Raji (cell line): ENCODE measurements around the gene MEDAG.

Experiments
- POLR2A ChIP-seq: IDR thresholded peaks from 2 replicates; pipeline ENCODE4 v1.6.1; 2011; ENCODE audit warnings: low read depth, low read length, control low read depth; ENCODE audit not compliant: insufficient read depth

Gene MEDAG

DNA sequence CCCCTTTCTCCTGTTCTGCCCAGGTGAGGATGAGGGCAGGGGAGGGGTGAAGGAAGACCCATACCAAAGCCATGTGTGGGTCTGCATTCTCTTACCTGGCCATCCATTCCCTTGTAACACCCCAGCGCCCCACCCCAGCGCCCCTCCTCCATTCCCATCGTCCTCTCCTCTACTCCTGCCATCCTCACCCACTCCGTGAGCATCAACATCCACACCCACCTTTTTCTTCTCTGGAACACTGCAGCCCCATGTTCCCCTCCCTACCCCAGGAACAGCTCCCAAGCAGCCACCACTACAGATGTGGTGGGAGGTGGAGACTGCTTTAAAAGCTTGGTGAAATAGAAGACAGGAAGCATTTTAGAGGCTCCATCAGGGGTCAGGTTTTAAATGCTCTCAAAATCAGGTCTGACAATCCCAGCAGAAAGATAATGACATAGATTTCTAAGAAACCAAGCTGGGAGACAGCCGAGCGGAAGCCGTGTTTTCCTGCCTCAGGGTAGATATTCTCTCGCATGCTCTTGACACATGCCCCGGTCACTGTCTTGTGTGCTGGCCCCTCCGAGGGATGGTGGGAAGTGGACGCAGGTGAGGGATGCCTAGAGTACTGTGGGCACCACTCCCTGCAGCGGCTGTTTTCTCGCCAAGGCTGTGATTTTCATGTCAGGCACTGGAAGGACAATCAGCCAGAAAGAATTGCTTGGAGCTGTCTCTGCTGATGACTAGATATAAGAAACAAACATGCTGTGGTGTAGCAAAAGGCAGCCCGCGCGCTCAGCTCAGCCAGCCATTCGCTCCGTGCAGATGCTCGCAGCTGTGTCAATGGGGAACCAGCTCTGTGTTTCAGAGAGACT, 9.8 kb downstream of the MEDAG start:
- TF ChIP-seq POLR2A = no peak

DNA sequence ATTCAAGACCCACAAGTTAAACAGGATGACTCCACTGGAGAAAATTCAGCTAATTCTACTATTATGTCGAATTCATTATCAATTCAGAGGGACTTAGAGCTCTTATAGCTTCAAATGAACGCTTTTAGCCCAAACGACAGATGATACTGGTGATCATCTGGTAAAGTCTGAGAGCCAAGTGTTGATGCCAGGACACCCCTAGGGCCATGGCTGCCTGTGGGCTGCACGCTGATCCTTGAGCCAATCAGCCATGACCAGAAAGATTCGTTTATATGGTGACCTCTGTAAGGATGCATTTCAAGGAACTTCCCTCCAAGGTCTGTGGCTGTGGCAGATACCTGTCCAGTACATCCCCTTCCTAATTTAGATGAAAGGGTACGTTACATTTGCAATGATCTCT, 10.9 kb downstream of the MEDAG start:
- no peak for TF ChIP-seq POLR2A

DNA sequence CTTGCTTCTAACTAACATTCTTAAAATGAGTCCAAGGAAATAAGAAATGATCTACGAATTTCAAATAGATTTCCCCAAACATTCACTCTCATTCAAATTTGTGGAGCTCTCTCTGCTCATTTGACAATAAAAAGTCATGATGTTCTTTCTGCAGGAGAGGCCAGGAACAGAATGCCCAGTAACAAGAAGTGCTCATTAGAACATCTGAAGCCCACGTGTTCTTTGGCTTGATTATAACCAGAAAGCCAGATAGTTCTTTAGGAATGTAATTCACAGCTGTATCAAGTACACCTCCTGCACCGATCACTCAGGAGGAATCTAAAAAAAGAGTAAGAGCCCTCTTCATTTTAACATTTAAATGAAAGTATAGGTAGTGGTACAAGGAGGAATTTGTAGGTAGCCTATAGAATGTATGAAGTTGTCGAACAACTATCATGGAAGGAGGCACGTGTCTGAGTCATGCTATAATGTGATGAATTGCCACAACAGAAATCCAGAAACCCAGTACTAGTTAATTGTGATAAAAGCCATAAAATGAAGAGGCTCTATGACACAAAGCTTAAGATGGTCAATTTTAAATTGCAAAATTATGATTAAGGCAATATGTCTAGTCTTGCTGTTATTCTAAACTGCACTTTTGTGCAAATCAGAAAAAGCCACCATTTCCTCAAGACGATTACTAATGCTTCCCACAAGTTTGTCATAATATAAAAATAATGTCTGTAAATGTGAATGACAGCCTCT, 12.8 kb downstream of the MEDAG start:
- no peak for TF ChIP-seq POLR2A

DNA sequence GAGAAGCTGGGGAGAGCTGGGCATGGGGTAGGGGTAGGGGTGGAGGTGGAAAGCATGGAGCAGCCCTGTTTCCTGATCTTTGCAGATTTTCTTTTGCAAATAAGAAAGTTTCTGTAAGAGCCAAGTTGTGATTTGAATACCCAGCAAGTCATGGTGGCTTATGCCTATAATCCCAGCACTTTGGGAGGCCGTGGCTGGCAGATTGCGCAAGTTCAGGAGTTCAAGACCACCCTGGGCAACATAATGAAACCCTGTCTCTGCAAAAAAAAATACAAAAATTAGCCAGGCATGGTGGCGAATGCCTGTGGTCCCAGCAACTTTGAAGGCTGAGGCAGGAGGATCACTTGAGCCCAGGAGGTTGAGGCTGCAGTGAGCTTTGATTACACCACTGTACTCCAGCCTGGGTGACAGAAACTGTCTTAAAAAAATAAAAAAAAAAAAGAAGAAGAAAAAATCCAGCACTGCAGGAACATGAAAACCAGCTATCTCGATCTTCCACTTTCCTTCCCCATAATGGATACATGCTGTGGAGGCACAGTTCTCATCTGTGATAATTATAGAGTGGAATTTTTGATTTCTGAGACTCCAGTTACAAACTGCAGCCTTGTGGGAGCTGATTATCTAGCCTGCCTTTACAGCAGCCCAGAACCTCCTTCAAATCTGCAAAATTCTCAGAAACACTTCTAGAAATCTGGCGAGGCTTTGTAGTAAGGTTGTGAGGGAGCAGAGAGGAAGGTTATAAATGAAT, 14.3 kb downstream of the MEDAG start:
- no peak for TF ChIP-seq POLR2A

DNA sequence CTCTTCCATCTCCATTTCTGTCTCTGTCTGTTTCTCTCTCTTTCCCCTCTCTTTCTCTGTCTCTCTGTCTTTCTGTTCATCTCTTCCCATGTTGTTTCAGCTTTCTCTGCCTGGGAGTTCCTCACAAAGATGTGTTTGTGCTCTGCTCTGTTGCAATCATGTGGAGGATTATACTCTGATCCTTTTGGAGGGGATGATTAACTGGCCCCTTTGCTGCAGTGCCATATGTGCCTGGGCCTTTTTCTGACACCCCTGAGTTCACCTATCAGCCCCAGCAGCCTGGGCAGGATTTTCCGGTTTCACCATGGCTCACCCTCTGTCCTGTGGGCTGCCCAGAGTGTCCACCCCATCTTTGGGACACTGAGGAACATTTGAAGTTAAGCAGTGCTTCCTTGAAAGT, 17.3 kb downstream of the MEDAG start:
- TF ChIP-seq POLR2A = no peak

DNA sequence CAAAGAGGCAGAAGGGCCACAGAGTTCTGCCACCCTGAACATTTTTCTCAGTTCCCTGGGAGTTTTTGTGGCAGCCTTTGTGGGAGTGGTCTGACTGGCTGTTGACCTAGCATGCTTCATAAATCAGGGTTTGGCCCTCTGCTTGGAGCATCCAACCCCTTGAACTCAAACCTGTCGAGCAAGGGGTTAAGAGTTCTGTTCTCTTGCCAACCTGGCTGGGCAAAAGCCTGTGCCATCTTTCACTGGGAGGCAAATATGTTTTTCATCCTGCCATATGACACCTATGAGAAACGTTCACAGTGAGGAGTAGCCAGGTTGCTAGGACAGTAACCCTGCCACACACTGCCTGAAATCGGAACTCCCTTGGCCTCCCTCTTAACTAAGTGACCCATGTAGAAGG, 18.6 kb downstream of the MEDAG start:
- no peak for TF ChIP-seq POLR2A

DNA sequence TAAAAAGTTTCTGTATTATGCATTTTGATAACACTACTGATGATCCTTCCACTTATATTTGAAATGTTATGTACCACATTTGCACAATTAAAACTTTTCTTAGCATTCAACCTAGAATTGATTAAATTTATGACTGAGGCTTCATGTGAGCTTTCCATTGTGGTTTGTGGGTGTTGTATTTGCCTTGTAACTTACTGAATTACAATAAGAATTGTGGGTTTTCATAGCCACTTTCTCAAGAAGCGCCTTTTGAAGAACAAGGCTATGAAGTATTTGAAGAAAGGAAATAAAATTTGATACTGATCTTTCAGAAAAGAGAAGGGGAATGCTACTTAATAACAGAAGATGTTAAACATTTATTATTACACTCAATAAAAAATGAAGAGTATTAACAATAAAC, 19.4 kb downstream of the MEDAG start:
- no peak for TF ChIP-seq POLR2A

DNA sequence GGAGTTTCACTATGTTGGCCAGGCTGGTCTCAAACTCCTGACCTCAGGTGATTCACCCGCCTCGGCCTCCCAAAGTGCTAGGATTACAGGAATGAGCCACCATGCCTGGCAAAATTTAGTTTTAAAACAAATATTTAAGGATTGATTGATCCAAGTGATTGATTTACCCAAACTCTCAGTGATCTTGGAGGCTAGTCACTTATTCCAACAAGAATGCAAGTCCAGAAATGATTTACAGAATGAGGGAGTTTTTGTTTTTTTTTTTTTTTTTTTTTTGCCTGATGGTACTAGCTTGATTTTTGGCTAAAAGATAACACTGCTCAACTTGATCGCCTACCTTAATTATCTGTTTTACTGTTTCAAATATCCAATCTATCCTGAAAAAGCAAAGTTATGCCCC, 20.7 kb downstream of the MEDAG start:
- no peak for TF ChIP-seq POLR2A

DNA sequence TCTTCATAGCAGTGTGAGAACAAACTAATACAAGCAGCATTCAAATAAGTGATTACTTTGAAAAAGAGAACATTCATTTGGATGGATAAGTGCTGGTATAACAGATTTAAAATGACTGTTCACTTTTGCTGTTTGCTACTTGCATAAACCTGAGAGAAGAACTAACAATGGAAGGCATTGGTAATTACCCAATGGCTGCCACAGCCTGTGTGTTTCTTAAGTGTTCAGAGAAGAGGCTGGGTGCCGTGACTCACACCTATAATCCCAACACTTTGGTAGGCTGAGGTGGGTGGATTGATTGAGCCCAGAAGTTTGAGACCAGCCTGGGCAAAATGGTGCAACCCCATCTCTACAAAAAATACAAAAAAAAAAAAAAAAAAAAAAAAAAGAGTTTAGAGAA, 21.5 kb downstream of the MEDAG start:
- no peak for TF ChIP-seq POLR2A

DNA sequence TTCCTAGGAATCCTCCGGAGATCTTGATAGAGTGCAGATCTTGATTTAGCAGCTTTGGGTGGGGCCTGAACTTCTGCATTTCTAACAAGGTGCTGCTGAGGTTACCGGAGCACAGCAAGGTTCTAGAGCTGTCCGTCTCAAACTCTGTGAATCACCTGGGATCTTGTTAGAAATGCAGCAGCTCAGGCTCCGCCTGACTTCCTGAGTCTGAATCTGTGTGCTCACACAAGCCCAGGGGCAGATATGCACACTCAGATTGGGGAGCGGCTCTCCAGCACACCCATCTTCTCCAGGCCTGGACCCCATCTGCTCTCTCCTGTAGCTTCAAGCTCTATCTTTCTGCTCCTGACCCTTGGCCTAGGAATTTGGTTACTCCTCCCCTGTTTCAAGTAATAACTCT, 22.9 kb downstream of the MEDAG start:
- no peak for TF ChIP-seq POLR2A

DNA sequence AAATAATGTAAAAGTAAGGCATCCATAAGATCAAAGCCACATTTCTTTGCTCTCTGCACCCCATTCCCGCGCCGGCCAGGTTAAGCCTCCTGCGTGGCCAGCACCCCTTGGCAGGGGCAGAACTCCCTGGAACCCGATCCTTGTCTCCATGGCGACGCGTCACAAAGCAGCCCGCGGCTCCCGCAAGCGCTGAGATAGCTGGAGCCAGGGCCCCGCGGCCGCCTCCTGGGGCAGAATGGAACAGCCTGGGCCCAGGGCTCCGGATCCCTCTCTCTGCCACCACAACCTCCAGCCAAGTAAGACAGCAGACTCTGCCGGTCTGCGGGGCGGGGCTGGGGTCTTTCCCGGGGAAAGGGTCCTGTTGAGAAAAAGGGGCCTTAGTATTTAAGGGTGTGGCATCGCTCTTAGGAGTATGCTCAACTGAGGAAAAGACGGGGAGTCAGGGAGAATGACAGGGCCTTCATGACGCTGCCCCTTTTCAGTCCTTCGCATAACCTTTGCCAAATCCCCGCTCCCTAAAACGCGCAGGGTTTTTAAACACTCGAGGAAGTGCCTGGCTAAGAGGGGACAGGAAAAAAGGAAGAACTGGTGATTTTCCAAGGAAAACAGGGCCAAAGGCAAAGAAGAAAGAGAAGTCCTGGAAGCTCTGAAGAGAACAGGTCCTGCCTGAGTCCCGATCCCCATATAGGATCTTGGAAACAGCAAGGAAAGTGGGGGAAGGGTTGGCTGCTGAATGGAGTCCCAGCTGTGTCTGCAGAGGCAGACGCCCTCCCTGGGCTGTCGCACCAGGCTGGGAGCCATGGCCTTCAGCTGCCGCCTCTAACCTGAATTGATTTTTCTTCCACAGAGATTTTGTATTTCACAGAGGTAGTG, 26.6 kb downstream of the MEDAG start, which contains the start of gene TEX26:
TSS of gene TEX26 (plus strand) at position 176 of the 873 bp plus-strand sequence. CDS start at position 236, 60 bp downstream.
- no peak for TF ChIP-seq POLR2A

DNA sequence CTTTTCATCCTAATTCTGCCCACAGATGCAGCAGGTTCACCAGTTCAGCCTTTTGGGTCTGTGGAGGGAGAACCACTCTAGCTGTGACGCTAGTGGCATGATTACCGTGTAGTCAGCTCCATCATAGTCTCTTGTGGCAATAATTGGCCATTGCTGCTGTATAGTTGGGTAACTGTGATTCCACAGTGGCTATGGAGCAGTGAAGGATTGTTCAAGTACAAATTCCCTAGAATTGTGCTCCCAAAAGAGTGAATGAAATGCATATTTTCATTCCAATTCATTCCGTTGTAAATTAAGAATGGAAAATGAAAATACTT, 27.2 kb downstream of the MEDAG start:
- no peak for TF ChIP-seq POLR2A

DNA sequence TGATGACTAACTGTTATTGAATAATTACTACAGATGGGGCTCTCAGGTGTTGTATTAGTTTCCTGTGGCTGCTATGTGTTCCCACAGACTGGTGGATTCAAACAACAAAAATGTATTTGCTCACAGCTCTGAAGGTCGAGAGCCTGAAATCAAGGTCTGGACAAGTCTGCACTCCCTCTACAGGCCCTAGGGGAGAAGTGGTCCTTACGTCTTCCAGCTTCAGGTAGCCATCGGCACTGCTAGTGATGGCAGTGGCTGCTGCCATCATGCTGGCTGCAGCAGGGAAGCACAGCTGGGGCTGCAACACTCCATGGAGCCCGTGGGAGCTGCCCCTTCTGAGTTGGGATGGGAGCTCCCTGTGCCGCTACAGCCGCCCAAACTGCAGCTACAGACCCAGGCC, 28.3 kb downstream of the MEDAG start:
- no peak for TF ChIP-seq POLR2A

DNA sequence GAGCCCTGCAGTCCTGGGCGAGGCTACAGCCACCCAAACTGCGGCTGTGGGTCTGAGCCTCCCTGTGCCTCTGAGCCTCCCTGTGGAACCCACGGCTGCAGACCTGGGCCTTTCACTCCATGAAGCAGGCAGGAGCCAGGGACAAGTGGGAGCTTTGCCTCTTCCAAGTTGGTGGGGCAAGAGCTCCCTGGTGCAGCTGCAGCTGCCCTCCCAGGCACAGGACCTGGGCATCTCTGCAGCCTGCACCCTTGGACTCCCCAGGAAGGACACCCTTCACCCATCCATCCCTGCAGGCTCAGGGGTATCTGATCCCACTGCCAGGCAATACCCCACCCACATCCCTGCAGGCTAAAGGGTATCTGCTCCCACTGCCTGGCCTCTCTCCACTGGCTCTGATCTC, 28.7 kb downstream of the MEDAG start:
- TF ChIP-seq POLR2A = no peak

DNA sequence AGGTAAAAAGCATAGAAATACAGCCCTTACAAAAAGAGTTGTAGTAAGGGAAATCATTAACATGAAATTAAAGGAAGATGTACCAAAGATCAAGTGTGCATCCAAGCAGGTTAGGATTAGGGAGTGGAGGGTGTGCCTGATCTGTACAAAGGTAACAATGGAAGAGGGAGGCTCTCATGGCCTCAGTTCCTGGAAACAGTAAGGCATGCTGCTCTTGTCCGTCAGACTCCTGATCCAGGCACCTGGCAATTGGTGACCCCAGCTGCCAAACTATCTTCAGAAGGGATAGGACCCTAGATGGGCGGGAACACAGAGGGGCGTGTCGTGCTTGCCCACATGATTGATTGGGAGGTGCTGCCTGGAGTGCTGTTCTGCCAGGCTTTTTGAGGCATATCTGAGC, 30.9 kb downstream of the MEDAG start:
- TF ChIP-seq POLR2A = no peak
